ENCODE measurements around the gene AKAP4.

AKAP4 gene

DNA sequence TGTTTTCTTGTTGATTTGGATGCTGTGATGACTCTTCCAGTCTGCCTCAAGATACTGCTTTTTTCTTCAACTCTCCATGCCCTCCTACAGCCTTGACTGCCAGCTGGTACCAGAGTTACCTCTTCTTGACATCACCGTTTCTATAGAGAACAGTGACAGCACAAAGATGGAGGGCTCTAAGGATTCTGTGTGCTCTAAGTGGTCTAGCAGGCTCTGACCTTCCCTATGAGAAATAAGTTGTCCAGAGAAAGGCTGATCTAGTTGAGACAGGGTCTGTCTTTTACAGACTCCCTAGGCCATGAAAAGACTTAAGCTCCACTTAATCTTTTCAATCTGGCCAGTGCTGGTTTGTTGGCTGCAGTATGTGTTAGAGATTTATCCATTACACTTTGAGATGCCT is at the start of gene AKAP4:
Gene AKAP4, minus strand, starts transcription at position 101 of the 400 bp plus-strand sequence. CDS start 118 bp downstream, outside the sequence.
- DNase-seq (ENCODE audit: low spot score) = no peak

GRCh38 chrX:50211510-50211909 is 10.7 kb upstream of the AKAP4 start:
- no peak for DNase-seq (ENCODE audit: low spot score)

- no peak for DNase-seq (ENCODE audit: low spot score)
These were observed 5.9 kb upstream of the AKAP4 start for GRCh38 chrX:50206753-50207152.

GRCh38 chrX:50204364-50204899 is 3.6 kb upstream of the AKAP4 start, which contains the start of gene CCNB3:
TSS of gene CCNB3 (plus strand) at chrX:50204765. CDS start at chrX:50285164, 80,399 bp downstream.
- peak; percentile 66 for DNase-seq (ENCODE audit: low spot score)

GRCh38 chrX:50202539-50202938 is 1.7 kb upstream of the AKAP4 start:
- no peak for DNase-seq (ENCODE audit: low spot score)

DNA sequence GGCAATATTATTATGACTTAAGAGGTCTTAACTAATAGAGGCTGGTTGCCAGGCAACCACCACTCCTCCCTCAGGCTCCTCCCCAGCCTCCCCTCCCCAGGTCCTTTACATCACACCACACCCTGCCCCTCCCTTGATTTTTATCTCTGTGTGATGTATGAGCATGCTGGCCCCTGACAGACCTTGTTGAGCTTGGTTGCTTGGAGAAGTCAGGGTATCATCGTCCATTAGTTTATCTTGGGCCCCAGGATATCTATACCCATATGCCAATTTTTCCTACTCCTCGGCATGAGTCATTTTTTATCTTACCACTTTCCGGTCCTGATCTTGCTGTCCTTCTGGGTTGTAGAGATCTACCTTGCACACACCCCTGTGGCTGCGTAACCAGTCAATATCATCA is 2.5 kb downstream of the AKAP4 start:
- DNase-seq (ENCODE audit: low spot score) = peak; percentile 46

- no peak for DNase-seq (ENCODE audit: low spot score)
These were observed 11.8 kb downstream of the AKAP4 start for GRCh38 chrX:50188859-50189600.

- DNase-seq (ENCODE audit: low spot score) = no peak
These were observed 16.9 kb downstream of the AKAP4 start for GRCh38 chrX:50183891-50184290.

GRCh38 chrX:50180073-50180940 is 20.5 kb downstream of the AKAP4 start:
- no peak for DNase-seq (ENCODE audit: low spot score)

DNA sequence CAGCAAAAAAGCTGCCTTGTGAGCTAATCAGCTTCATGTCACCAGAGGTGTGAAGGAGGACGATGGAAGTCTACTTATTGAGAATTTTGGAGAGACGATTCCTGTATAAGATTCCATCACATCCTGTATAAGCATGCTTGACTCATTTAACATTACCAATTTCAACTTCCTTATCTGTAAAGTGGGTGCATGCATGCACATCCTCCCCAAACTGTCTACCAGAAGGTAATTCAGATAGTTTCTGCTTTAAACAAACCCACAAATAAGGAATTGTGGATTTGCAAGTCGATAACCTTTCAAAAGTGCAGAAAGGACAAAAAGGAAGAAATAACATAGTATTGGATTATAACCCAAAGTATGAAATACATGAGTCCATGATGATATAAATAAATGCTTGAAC is 31.1 kb downstream of the AKAP4 start:
- no peak for DNase-seq (ENCODE audit: low spot score)

GRCh38 chrX:50168241-50168687 is 32.5 kb downstream of the AKAP4 start:
- DNase-seq (ENCODE audit: low spot score) = no peak

DNA sequence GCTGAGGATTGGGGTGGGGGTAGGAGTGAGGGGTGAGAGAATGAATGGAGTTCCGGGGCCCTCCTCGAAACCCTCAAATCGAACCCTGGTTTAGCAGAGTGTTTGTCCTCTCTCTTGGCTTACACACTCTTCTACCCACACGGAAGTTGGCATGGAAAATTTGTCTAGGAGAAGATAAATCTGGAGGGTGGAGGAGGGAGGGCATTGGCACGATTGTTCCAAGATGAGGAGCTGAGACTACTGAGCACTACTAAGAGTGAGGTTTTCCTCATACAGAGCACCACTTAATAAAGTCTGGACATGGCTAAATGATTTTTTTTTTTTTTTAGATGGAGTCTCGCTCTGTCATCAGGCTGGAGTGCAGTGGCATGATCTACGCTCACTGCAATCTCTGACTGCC is 33.4 kb downstream of the AKAP4 start:
- DNase-seq (ENCODE audit: low spot score) = no peak

GRCh38 chrX:50165727-50166126 is 35.1 kb downstream of the AKAP4 start:
- DNase-seq (ENCODE audit: low spot score) = no peak

GRCh38 chrX:50161127-50161526 is 39.7 kb downstream of the AKAP4 start:
- DNase-seq (ENCODE audit: low spot score) = no peak

DNA sequence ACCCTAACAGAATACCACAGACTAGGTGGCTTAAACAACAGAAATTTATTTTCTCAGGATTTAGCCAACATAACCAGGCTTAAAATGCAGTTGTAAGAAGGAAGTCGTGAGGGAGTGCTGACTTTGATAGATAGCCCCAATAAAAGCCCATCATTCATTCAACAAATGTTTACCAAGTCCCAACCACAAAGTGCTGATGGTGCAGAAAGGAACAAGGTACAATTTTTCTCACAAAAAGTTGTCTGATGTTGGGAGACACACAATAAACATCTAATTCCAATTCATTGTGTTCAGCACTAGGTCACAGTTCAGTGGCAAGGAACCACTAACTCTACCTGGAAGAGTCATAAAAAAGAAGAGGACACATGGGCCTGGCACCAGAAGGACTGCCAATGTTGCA is 42.2 kb downstream of the AKAP4 start:
- no peak for DNase-seq (ENCODE audit: low spot score)

GRCh38 chrX:50157545-50158135 is 43.2 kb downstream of the AKAP4 start:
- no peak for DNase-seq (ENCODE audit: low spot score)

- DNase-seq (ENCODE audit: low spot score) = no peak
These were observed 46.4 kb downstream of the AKAP4 start for GRCh38 chrX:50154429-50154828.

GRCh38 chrX:50152456-50152855 is 48.4 kb downstream of the AKAP4 start:
- no peak for DNase-seq (ENCODE audit: low spot score)

DNA sequence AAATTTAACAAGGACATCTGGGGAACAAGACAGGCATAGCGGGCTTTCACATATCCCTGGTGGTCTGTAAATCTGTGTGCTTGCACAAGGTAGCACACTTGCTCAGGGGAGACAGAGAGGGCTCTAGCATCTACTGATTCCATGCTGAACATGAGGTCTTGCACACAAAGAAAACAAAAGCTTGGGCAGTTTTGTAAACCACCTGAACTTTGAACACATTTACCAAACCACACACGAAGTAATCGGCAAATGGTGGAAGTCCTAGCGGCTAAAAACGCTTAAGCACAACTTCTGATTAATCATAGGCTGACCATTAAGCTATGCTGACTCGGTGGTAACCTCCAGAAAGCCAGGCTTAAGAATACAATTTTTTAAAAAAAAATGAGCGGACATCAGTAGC is 52.8 kb downstream of the AKAP4 start:
- no peak for DNase-seq (ENCODE audit: low spot score)
